ENCODE data around the gene YRDC. TPM values are rescaled to one million over a fixed set of nuclear protein-coding genes. Genes with fewer than 3 reads are reported as not detected.
A peak's percentile ranks its signal among the peaks of the same experiment; 100 is the strongest.

YRDC gene
- total and polyA plus RNA-seq, 9 of the 15 experiments (the other 6 are each of a cell fraction or from before 2014, with no cell fraction given) = 11.1 to 58.5 (median 49.8) TPM

DNA sequence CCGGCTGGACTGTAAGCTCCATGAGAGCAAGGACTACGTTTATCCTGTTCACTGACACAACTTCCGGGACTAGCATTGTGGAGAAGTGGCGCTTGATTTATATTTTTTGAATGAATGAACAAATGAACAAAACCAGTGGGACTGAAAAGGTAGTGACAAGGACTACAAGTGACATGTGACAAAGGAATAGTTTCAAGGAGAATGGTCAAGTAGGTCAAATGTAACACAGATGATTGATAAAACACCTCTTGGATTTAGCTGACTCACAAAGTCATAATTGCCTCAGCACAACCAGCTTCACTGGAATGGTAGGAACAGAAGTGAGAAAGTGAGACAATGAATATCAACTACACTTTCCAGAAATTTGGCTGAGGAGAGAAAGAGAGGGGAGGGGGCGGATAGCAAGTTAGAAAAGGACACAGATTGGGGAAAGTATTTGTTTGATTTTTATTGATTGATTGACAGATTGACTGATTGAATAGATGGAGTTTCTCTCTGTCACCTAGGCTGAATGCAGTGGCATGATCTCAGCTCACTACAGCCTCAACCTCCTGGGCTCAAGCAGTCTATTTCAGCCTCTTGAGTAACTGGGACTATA lies 37.1 kb upstream of the YRDC start:
- H3K4me2 ChIP-seq (ENCODE audit: insufficient read depth, low read length) = no peak overlapping the region
- H2AFZ ChIP-seq (ENCODE audit: low read depth, low read length) = no peak overlapping the region
- ChIA-PET POLR2A (interaction anchor here (0.8 to 2.8 kb wide), 3 partner anchors 11 to 181 kb away, joined by 3 to 8 read pairs (median 3); partner anchors contain the start of gene MTF1), CTCF (ENCODE audit: low intra/inter-chr PET ratio) (no interaction called here)
- in situ Hi-C loops (cut with MboI) (no loop called here), intact Hi-C loops (cut with micrococcal nuclease) (no loop called here)
- no peaks in the 10 kb centered on the region for H4K20me1 ChIP-seq (replicated peaks; ENCODE audit: control insufficient read depth, insufficient read depth, low read length)
- FAIRE-seq (peak; percentile 15), ATAC-seq (0 out of 3 replicates have a peak, but pooled peaks have one; percentile 15), DNase-seq (ENCODE audit: extremely low read depth in 1 of 4, low spot score in 3 of 4) (no peak)
- H3K36me3 ChIP-seq (ENCODE audit: control insufficient read depth, insufficient read depth, low read length) = peaks cover 40% of the 10 kb centered on the region
- H3K9ac ChIP-seq (ENCODE audit: insufficient read depth in 1 of 2, low read depth in 2 of 2, low read length in 2 of 2) = no peak overlapping the region
- no TSS peak for BruUV-seq (replicated peaks)
- H3K79me2 ChIP-seq (ENCODE audit: control insufficient read depth, insufficient read depth, low read length) = peaks cover 37% of the 10 kb centered on the region
- no peak overlapping the region for H3K27ac ChIP-seq (ENCODE audit: extremely low read depth, low read depth, low read length)
- no peak overlapping the region for H3K4me3 ChIP-seq
- no peaks in the 10 kb centered on the region for H3K27me3 ChIP-seq (ENCODE audit: control insufficient read depth in 2 of 2, insufficient read depth in 2 of 2, low read length in 2 of 2)
- no peaks in the 10 kb centered on the region for H3K9me1 ChIP-seq (ENCODE audit: control insufficient read depth, insufficient read depth, low read length)
- no peaks in the 10 kb centered on the region for H3K9me3 ChIP-seq (replicated peaks; ENCODE audit: control insufficient read depth, insufficient read depth, low read depth, low read length)
- H3K4me1 ChIP-seq (replicated peaks in 1 of 2; ENCODE audit: control insufficient read depth in 2 of 2, insufficient read depth in 2 of 2, low read length in 2 of 2) = peaks cover 0 to 20% of the 10 kb centered on the region in 2 experiments; a peak in 2 of 5 replicates
- 76% methylated on average over 5 of the region's 5 CpGs for WGBS (ENCODE audit: insufficient coverage, low coverage, missing lambda C conversion rate)
- TF ChIP-seq ZNF316 (IDR thresholded peaks at IDR 0.05) = peak; percentile 83
- TF ChIP-seq, protein P1, sequence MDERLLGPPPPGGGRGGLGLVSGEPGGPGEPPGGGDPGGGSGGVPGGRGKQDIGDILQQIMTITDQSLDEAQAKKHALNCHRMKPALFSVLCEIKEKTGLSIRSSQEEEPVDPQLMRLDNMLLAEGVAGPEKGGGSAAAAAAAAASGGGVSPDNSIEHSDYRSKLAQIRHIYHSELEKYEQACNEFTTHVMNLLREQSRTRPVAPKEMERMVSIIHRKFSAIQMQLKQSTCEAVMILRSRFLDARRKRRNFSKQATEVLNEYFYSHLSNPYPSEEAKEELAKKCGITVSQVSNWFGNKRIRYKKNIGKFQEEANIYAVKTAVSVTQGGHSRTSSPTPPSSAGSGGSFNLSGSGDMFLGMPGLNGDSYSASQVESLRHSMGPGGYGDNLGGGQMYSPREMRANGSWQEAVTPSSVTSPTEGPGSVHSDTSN (CRISPR knock-in tag; IDR thresholded peaks at IDR 0.05; ENCODE audit: low read depth) = no peak
- TF ChIP-seq, protein P1 (tag; conservative IDR thresholded peaks at IDR 0.05; ENCODE audit: low read depth) = peak; percentile 61; the same call in 1 of the 2 replicates
- TF ChIP-seq NFE2 (IDR thresholded peaks at IDR 0.05; ENCODE audit: low read depth) = peak; percentile 74
- TF ChIP-seq MEIS2 (IDR thresholded peaks at IDR 0.05; ENCODE audit: partially characterized antibody) = peak; percentile 28
- 0 out of 2 replicates have a peak, but pooled peaks have one; percentile 42 for TF ChIP-seq BACH1 (tag; IDR thresholded peaks at IDR 0.05)
- peak; percentile 73 for TF ChIP-seq C11orf30 (IDR thresholded peaks at IDR 0.05; ENCODE audit: low read depth)
- 0 out of 2 replicates have a peak, but pooled peaks have one; percentile 15 for TF ChIP-seq MEF2D (tag; conservative IDR thresholded peaks at IDR 0.05; ENCODE audit: low read depth)
- no peak for TF ChIP-seq NR2C2 (CRISPR knock-in tag; IDR thresholded peaks at IDR 0.05)
- TF ChIP-seq NR2C2 (tag; IDR thresholded peaks at IDR 0.05) = peak; percentile 35; the same call in 1 of the 2 replicates
- TF ChIP-seq MAFG (tag; conservative IDR thresholded peaks at IDR 0.05) = peak; percentile 69
- TF ChIP-seq, protein P2, sequence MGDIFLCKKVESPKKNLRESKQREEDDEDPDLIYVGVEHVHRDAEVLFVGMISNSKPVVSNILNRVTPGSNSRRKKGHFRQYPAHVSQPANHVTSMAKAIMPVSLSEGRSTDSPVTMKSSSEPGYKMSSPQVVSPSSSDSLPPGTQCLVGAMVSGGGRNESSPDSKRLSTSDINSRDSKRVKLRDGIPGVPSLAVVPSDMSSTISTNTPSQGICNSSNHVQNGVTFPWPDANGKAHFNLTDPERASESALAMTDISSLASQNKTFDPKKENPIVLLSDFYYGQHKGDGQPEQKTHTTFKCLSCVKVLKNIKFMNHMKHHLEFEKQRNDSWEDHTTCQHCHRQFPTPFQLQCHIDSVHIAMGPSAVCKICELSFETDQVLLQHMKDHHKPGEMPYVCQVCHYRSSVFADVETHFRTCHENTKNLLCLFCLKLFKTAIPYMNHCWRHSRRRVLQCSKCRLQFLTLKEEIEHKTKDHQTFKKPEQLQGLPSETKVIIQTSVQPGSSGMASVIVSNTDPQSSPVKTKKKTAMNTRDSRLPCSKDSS (IDR thresholded peaks at IDR 0.05; ENCODE audit: low read depth, partially characterized antibody) = no peak
- TF ChIP-seq, protein P3, sequence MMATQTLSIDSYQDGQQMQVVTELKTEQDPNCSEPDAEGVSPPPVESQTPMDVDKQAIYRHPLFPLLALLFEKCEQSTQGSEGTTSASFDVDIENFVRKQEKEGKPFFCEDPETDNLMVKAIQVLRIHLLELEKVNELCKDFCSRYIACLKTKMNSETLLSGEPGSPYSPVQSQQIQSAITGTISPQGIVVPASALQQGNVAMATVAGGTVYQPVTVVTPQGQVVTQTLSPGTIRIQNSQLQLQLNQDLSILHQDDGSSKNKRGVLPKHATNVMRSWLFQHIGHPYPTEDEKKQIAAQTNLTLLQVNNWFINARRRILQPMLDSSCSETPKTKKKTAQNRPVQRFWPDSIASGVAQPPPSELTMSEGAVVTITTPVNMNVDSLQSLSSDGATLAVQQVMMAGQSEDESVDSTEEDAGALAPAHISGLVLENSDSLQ (IDR thresholded peaks at IDR 0.05) = peak; percentile 25; the same call in 1 of the 2 replicates
- TF ChIP-seq NR3C1 (CRISPR knock-in tag; IDR thresholded peaks at IDR 0.05) = no peak
- TF ChIP-seq BHLHE40 (IDR thresholded peaks at IDR 0.05; ENCODE audit: low read length) = no peak
- no peak for TF ChIP-seq FOXA3 (CRISPR knock-in tag; conservative IDR thresholded peaks at IDR 0.05 in 1 of 2, IDR thresholded peaks at IDR 0.05 in 1 of 2)
- TF ChIP-seq TRIM28 (IDR thresholded peaks at IDR 0.05) = peak; percentile 61; the same call in 1 of the 2 replicates
- TF ChIP-seq ZNF354B (CRISPR knock-in tag; IDR thresholded peaks at IDR 0.05) = 0 out of 2 replicates have a peak, but pooled peaks have one; percentile 13
- TF ChIP-seq HDAC1 (IDR thresholded peaks at IDR 0.05) = 0 out of 4 replicates have a peak, but pooled peaks of 1 of the 2 experiments have one; percentile 26
